ENCODE data around the gene BBS10.

GRCh38 chr12:76332606-76333005 lies 15.6 kb downstream of the BBS10 start:
- TF ChIP-seq GATA2 (IDR thresholded peaks at IDR 0.05; ENCODE audit: low read depth, low read length) (no peak), GATA3 (IDR thresholded peaks at IDR 0.05; ENCODE audit: low read depth, low read length) (no peak)

All from SH-SY5Y (cell line).